ENCODE measurements around the gene PTH1R.

GRCh38 chr3:46853441-46854415 lies 23.8 kb upstream of the PTH1R start:
- no peak for TF ChIP-seq POLR2A (IDR thresholded peaks at IDR 0.05)
- TF ChIP-seq POLR2AphosphoS5 (IDR thresholded peaks at IDR 0.05) = no peak
- TF ChIP-seq CTCF (IDR thresholded peaks at IDR 0.05) = no peak
- TF ChIP-seq EP300 (IDR thresholded peaks at IDR 0.05) = no peak

All from stomach (tissue), 4 donors.